NCI-H345 treated with DMSO at 0.1 percent for 48 hours (cell line): ENCODE measurements around the gene ZNF277.
"Not testable (repeated sequence)": the region's sequence is repeated elsewhere in the genome, so short reads cannot be mapped to it uniquely, and the experiment has no call there.

Experiments used
- DNase-seq: peaks from one replicate; lab custom pipeline; 2025; ENCODE audit not compliant: unreplicated experiment; lab: John Stamatoyannopoulos, UW

ZNF277 gene

DNA sequence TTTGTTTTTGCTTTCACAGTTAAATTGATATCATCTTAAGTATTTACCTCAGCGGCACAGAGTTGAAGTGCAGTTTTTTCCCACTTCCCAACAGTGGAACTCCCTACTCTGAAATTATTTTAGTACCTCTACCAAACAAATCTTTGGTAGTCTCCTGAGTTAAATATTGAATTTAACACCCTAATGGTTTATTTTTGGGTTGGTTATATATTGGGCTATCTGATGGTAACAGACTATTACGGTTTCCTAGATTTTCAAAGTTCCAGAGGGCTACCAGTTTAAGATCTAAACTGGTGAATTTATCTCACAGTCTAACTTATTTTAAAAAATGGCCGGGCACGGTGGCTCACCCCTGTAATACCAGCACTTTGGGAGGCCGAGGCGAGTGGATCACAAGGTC, 1.3 kb downstream of the ZNF277 start:
- no peak for DNase-seq

DNA sequence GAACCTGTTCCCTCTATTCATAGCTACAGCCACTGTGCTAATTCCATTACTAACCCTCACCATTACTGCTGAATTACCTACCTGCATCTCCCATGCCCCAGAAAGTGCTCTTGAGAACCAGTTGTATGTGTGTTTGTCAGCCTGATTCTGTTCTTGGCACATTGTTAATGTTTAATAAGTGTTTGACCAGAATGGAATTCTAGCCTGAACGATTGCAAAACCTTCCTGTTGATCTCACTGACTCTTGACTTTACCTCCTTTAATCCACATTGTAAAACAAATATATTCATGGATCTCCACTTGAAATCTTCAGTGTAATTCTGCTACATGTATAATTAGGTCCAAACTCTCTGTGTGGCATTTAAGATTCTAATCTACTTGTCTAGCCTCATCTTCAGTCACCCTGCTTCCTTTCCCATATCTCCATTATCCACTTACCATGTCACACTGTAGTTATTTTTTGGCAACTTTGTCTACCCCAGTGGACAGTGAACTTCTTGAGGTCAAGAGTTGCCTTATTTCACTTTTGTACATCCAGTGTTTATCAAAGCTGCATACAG, 4.9 kb downstream of the ZNF277 start:
- no peak for DNase-seq

DNA sequence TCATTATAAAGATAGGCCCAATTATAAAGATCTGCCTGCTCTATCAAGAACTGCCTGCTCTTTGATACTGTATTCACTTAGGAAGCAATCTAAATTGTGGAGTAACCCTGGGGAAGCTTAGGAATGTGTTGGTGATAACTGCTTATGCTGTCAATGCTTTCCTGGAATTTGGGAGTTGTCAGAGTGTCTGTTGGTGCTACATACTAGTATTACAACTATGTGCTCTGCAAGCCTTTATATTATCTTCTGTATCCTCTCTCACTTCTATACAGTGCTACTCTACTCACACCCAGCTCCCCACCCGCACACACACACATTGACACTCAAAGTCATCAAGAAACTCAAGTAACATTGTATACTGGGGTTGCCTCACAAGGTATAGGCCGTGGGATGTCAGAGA, 6.1 kb downstream of the ZNF277 start:
- DNase-seq: no peak

DNA sequence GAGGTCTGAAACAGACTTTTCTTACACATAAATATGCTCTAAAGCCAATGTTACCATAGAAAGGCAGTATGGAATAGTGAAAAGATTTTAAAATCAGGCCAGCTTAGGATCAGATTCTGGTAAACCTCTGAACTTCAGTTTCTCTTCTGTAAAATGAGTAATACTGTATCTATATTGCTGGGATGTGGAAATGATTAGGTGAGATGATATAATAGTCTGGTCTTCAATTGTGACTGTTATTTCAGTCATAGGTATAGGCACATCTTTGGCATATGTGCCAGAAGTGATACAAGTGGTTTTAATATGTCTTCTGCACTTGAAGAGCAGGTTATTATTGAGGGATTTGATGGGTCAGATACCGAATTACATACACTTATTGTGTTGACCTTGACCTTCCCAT, 7.2 kb downstream of the ZNF277 start:
- DNase-seq: no peak

DNA sequence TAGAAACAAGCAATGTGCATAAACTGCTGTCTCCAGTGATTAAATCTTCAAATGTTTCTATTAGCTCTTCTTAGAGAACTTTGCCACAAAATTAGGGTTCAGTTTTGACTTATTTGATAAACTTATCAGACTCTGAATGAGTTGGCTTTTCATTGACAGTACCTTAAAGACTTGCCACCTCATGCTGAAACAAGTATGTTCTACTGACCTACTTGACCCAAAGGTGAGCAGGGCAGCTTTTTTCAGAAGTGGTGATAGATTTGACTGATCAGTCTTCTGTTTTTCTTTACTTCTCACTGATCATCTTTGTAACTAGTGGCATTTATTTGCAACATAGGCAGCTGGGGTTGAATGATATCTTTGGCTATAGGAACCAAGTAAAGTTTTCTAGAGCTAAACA, 7.8 kb downstream of the ZNF277 start:
- DNase-seq: no peak

DNA sequence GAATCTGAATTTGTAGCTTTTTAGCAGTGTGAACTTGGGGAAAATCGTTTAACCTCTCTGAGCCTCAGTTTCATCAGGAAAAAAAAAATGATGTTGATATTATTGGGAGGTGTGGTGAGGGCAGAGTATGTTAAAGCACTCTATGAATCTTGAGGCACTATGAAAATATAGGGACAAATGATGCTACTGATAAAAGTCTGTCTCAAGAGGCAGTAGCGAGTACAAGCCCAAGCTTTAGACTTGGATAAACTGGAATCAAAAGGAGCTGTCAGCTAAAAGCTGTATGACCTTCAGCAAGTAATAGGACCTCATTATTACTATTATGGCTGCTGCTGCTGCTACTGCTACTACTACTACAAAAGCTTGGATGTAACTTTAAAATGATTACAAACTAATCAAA, 8.4 kb downstream of the ZNF277 start:
- DNase-seq: no peak

DNA sequence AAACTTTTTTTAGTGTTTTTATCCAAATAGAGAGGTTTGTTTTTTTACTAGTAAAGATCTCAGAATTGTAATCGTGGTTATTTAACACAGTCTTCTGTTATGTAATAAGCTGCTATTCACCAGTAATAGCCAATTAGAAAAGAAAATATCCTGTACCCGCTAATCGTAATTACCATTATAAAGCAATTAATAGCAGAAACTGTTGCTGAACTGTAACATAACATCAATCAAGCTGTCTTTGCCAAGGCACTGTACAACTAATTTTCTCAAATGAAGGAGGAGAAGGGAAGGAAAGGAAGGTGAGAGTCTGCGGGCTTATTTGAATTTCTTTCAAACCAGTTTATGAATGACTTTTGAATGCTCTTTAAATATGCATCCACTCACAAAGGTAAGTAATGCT, 9.3 kb downstream of the ZNF277 start:
- no peak for DNase-seq

DNA sequence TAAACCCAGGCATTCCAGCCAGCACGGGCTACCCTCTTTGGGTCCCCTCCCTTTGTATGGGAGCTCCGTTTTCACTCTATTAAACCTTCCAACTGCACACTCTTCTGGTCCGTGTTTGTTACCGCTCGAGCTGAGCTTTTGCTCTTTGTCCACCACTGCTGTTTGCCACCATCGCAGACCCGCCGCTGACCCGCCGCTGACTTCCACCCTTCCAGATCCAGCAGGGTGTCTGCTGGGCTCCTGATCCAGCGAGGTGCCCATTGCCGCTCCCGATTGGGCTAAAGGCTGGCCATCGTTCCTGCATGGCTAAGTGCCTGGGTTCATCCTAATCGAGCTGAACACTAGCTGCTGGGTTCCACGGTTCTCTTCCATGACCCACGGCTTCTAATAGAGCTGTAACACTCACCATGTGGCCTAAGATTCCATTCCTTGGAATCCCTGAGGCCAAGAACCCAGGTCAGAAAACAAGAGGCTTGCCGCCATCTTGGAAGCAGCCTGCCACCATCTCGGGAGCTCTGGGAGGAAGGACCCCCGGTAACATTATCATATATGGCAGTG, 14.5 kb downstream of the ZNF277 start:
- DNase-seq: no peak

DNA sequence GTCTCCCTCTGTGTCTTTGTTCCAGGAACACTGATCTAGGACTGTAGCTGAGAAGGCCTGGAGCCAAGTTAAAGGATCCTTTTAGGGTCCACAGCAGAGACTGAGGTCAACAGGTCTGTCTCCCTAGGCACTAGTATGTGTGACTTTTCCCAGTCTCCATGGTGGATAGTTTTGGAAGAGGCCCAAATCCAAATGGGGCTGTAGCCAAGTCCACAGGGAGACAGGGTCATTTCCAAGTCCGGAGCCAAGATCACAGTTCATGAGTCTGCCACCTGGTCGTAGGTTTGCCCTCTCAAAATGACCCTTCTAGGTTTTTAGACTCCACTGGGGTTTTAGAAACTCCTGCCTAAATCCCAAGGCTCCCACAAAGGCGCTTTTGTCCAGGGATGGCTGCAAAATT, 16.8 kb downstream of the ZNF277 start:
- DNase-seq: no peak

DNA sequence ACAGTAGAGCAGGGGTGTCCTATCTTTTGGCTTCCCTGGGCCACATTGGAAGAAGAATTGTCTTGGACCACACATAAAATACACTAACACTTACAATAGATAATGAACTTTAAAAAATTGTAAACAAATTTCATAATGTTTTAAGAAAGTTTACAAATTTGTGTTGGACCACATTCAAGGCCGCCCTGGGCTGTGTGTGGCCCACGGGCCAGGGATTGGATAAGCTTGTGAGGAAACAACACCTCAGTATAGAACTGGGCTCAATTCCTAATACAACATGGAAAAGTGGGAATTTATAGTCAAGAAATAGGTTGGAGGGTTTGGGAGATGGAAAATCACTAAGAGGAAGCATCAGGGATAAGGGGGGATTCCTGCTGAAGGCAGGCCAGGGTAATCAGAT, 17.7 kb downstream of the ZNF277 start:
- DNase-seq: no peak

DNA sequence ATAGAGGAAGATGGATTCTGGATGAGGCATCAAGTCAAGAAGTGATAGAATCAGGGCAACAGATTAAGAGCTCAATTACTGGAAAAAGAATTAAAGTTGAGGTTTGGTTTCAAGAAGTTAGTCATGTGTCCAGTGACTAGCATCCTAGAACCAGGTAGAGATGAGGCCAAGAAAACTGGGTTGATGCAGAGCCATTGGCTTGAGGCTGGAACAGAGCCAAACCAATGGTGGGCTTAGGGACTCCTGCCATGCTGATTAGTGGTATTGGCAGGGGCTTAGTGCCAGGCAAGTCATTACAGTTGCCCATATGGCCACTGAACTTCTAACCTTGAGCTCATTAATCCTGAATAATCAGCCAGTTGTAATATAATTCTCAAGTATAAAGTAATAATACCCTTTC, 18.5 kb downstream of the ZNF277 start:
- DNase-seq: no peak

DNA sequence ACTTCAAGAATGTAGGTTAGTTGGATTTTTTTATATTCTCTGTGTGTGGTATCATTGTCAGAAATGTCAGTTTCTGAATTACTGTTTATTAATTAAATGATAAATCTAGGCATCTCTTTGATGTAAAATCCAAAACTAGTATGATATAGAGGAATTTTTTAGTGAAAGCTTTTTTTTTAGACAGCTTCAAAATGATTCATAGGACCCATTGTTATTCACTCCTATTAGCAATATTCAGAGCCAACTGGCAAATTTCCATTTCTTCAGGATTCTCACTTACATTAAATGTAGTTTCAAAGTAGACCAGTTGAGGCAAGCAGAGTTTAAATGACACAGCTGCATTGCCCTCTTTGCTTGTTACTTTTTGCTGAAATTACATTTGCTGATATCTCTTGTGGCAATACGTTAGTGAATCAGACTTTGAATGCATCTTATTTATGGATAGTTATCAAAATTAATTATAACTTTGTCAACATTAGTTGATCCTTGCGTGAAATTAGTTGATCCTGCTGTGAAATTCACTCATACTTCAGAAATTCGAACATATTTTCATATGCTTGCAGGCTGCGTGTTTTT, 20.3 kb downstream of the ZNF277 start:
- DNase-seq: no peak

DNA sequence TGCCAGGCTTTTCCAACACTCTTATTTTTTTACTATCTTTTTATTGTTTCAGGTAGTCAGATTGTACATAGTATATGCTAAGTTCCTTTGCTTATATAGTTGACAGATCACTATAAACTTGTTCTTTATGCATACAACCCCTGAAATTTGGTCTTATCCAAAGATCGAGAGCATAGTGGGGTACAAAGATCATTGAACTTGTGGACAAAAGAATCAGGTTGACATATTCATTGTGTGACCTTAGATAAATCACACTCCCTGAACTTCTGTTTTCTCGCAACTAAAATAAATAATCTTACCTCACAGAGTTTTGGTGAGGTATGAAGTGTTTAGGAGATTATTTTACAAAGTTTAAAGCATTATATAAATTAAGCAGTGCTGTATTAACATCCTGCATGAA, 22.1 kb downstream of the ZNF277 start:
- no peak for DNase-seq

DNA sequence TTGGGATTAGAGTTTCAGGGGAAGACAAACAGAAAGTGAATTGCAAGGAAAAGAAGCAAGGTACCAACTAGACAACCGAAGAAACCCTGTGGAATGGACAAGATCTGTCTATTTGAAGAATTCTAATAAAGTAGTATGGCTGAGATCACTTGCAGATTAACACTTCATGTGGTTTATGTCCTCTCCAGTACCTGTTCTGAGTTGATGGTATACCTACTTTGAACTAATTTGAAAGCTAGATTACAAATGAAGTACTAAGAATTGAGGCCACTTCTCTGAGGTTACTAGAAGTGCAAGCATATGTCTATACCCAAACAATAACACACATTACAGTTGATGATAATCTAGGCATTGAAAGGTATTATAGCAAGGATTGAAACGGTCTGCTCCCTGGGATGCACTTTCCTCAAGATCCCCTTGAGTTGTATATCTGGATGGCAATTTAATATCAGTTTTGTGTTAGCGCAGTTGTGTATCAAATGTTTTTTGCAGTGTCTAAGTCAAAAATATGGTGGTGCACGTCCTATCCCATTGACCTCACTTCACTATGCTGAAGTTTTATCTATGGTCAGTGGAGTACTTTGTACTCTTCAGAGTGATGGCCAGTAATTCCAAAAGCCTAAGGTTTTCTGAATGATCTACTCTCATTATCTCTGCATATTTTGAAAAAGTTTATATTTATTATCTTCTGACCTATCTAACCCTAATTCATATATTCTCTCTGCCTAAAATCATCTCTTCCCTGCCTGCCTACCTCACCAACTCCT, 25.9 kb downstream of the ZNF277 start:
- DNase-seq: no peak

DNA sequence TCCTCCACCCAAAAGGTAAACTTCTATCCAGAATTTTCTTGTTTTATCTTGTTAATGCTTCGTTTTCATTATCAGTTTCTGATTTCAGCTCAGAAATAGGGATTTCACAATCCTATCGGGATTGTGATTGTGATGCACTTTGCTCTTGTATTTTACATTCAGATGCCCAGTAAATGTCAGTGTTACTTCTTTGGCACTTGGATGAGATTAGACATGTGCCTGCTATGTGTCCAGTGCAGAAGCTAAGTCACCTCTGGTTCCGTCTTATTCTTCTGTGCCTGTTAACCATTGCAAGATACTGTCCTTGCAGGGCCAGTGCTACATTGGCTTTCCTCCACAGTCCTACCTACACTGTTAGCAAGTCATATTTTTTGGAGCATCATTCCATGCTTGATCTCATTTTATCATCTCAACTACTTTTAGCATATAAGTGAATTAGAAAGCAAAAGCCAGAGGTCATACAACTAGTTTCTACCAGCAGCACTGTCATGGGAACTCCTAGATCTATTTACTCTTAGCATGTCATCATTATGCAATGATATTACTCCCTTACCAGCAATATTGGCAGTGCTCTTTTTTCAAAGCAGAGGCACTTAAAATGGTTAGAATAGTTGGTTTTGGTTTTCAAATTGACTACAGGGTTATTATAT, 26.7 kb downstream of the ZNF277 start:
- DNase-seq: no peak

DNA sequence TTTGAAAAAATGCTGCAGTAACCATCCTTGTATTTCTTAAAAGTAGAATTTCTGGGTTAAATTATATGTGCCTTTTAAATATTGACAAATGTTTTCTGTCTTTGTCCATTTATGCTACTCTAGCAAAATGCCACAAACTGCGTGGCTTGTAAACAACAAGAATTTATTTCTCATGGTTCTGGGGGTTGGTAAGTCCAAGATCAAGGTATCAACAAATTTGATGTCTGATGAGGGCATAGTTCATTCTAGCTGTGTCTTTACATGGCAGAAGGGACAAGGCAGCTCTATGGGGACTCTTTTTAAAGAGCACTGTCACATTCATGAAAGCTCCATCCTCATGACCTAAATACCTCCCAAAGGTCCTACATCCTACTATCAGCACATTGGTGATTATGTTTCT, 27.7 kb downstream of the ZNF277 start:
- no peak for DNase-seq

DNA sequence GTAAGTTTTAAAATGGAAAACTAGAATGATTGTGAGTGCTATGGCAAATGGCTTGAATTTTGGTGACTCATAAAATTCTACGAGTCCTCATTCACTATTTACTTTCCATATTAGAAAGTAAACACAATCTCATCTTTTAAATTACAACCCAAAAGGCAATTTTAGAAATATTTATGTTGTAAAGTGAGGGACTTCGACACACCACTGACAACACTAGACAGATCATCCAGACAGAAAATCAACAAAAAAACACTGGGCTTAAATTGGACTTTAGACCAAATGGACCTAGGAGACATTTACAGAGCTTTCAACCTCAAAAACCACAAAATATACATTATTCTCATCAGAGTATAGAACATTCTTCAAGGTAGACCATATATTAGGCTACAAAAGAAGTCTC, 30.1 kb downstream of the ZNF277 start:
- DNase-seq: no peak

DNA sequence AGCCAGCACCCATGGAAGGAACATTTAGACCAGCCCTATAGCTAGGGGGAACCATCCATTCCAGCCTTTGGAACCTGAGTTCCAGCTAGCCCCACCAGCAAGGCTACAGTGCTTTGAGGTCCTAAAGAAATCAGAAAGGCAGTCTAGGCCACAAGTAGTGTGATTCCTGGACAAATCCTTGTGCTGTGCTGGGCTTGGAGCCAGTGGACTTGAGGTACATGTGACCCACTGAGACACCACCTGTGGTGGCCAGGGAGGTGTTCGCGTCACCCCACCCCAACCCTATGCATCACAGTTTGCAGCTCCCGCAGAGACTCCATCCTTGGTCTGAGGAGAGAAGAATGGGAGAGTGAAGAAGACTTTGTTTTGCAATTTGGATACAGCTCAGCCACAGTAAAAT, 31.8 kb downstream of the ZNF277 start:
- DNase-seq: no peak

DNA sequence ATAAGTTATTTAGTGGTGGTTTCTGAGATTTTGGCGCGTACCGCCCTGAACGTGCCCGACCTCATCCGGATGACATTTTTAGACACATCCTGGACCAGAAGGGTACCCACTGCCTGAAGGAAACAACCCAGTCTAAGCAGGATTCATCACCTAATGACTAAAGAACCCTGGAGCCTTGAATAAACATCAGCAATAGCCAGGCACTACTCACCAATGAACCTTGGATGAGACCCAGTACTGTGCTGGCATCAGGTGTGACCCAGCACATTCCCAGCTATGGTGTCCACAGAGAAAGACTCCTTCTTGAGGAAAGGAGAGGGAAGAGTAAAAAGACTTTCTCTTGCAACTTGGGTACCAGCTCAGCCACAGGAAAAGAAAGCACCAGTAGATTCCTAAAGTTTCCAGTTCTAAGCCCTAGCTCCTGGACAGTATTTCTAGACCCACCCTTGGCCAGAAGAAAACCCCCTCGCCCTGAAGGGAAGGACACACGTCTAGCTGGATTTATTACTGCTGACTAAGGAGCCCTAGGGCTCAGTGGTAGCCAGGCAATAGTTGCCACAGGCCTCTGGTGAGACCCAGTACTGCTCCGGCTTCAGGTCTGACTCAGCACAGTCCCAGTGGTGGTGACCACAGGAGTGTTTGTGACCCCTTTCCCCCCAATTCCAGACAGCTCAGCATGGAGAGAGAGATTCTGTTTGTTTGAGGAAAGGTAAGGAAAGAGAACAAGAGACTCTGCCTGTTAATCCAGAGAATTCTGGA, 32.5 kb downstream of the ZNF277 start:
- no peak for DNase-seq

DNA sequence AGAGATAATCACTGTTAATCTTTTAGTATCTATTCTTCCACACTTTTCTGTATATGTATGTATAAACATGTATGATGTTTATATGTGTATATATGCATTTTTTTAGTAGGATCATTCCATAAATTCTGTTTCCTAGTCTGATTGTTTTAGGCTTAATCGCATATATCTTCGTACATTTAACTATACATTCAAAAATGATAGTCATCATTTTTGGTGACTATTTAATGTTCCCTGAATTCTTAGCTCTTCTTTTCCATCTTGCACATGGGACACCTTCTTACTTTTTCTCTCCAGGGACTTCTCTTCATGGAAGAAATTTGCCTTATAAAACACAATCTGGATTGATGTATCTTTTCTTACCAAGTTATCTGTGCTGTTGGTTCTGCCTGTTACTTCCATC, 42.1 kb downstream of the ZNF277 start:
- no peak for DNase-seq

DNA sequence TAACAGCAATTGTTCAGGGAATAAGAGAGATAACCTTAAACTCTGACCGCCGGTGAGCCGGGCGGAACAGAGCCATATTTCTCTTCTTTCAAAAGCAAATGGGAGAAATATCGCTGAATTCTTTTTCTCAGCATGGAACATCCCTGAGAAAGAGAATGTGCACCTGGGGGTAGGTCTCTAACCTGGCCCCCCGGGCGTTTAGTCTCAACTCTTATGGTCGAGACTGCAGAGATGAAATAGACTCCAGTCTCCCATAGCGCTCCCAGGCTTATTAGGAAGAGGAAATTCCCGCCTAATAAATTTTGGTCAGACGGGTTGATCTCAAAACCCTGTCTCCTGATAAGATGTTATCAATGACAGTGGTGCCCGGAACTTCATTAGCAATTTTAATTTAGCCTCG, 43.5 kb downstream of the ZNF277 start:
- not testable (repeated sequence) for DNase-seq
